ENCODE data around the gene C1orf50.

DNA sequence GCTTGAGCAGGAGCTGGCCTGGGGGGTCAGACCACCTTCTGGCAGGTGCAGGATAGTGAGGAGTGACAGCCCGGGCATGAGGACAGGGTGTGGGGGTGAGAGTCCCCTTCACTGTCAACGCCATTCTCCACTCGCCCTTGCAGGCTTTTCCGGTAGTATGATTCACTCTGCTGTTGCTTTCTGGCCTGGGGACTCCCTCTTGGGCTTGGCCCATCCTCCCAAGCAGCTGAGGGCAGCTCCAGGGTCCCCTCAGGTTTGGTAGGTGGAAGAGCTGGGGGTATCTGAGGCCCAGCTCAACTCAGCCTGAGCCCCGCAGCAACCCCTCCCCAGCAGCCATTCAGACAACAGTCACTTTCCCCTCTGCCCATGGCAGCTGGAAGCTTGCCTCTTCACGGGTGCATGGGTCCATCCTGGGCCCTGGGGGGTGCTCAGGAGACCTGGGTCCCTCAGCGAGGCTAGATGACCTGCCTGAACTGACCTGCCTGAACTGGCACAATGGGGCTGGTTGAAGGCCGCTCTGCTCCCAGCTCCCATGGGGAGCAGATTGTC lies 28.3 kb upstream of the C1orf50 start:
- TF ChIP-seq ZC3H10 (CRISPR knock-in tag; IDR thresholded peaks at IDR 0.05) (no peak), TCF4 (CRISPR knock-in tag; IDR thresholded peaks at IDR 0.05; ENCODE audit: borderline replicate concordance) (no peak), SNAI2 (CRISPR knock-in tag; IDR thresholded peaks at IDR 0.05) (no peak), RARB (CRISPR knock-in tag; IDR thresholded peaks at IDR 0.05) (no peak), TOX (CRISPR knock-in tag; IDR thresholded peaks at IDR 0.05; ENCODE audit: borderline replicate concordance) (no peak), ZNF70 (CRISPR knock-in tag; IDR thresholded peaks at IDR 0.05) (no peak), PPARA (CRISPR knock-in tag; IDR thresholded peaks at IDR 0.05; ENCODE audit: borderline replicate concordance) (no peak), BACH2 (CRISPR knock-in tag; IDR thresholded peaks at IDR 0.05; ENCODE audit: borderline replicate concordance) (no peak), GLIS3 (CRISPR knock-in tag; IDR thresholded peaks at IDR 0.05) (no peak)
- TF ChIP-seq, protein P1, sequence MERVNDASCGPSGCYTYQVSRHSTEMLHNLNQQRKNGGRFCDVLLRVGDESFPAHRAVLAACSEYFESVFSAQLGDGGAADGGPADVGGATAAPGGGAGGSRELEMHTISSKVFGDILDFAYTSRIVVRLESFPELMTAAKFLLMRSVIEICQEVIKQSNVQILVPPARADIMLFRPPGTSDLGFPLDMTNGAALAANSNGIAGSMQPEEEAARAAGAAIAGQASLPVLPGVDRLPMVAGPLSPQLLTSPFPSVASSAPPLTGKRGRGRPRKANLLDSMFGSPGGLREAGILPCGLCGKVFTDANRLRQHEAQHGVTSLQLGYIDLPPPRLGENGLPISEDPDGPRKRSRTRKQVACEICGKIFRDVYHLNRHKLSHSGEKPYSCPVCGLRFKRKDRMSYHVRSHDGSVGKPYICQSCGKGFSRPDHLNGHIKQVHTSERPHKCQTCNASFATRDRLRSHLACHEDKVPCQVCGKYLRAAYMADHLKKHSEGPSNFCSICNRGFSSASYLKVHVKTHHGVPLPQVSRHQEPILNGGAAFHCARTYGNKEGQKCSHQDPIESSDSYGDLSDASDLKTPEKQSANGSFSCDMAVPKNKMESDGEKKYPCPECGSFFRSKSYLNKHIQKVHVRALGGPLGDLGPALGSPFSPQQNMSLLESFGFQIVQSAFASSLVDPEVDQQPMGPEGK (CRISPR knock-in tag; IDR thresholded peaks at IDR 0.05; ENCODE audit: borderline replicate concordance), result no peak
- TF ChIP-seq, protein P2, sequence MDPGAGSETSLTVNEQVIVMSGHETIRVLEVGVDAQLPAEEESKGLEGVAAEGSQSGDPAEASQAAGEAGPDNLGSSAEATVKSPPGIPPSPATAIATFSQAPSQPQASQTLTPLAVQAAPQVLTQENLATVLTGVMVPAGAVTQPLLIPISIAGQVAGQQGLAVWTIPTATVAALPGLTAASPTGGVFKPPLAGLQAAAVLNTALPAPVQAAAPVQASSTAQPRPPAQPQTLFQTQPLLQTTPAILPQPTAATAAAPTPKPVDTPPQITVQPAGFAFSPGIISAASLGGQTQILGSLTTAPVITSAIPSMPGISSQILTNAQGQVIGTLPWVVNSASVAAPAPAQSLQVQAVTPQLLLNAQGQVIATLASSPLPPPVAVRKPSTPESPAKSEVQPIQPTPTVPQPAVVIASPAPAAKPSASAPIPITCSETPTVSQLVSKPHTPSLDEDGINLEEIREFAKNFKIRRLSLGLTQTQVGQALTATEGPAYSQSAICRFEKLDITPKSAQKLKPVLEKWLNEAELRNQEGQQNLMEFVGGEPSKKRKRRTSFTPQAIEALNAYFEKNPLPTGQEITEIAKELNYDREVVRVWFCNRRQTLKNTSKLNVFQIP (CRISPR knock-in tag; IDR thresholded peaks at IDR 0.05; ENCODE audit: borderline replicate concordance, low read depth), result no peak
